Activated naive CD8-positive, alpha-beta T cell (primary cell): ENCODE results near the gene DKK2.
A peak's percentile ranks its signal among the peaks of the same experiment; 100 is the strongest.

ENCODE experiments used
- H3K27ac Mint-ChIP-seq: one replicate; pipeline ENCODE4 v1.8.0; 2021; ENCODE audit warnings: mixed read lengths
- H3K27me3 Mint-ChIP-seq: one replicate; pipeline ENCODE4 v1.8.0; 2021; ENCODE audit warnings: mixed read lengths
- H3K36me3 Mint-ChIP-seq: one replicate; pipeline ENCODE4 v1.8.0; 2021; ENCODE audit warnings: mixed read lengths
- H3K4me1 Mint-ChIP-seq: one replicate; pipeline ENCODE4 v1.8.0; 2021; ENCODE audit warnings: low read depth, mixed read lengths
- H3K4me3 Mint-ChIP-seq: one replicate; pipeline ENCODE4 v1.8.0; 2021; ENCODE audit warnings: mild to moderate bottlenecking, mixed read lengths
- H3K9me3 Mint-ChIP-seq: one replicate; pipeline ENCODE4 v1.8.0; 2021; ENCODE audit warnings: low read depth, mixed read lengths

The DKK2 gene

DNA sequence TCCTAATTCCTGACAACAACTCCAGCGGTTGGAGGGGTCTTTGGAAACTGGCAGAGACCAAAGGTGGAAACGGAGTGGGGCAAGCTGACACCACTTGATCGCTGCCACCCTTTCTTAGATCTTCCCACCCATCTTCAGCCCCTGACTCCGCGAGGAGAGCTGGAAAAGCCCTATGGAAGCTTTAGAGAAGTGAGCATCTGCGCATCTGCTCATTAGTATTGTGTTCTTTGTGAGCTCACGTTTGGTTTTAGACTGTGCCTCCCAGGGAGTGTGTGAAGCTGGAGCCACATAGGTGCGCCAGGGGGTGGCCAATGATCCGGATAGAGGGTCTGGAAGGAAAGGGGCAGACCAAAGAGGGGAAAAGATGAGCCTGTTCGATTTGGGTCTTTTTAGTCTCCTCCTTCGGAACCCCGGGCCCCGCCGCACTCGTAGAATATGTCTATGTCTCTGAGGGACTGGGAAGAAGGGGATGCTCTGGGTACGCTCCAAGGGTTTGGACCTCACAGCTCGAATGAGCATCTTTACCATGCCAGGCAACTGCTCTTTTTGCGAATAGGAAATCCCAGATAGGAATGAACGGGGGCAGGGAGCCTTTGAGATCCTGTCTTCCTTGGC, 578 bp upstream of the DKK2 start:
- H3K36me3 Mint-ChIP-seq: no peaks in the 10 kb centered on the region
- peaks cover 36% of the 10 kb centered on the region for H3K27me3 Mint-ChIP-seq
- no peaks in the 10 kb centered on the region for H3K9me3 Mint-ChIP-seq
- H3K27ac Mint-ChIP-seq: no peak overlapping the region
- peak overlapping the region; percentile 74 for H3K4me3 Mint-ChIP-seq
- H3K4me1 Mint-ChIP-seq: peaks cover 20% of the 10 kb centered on the region

DNA sequence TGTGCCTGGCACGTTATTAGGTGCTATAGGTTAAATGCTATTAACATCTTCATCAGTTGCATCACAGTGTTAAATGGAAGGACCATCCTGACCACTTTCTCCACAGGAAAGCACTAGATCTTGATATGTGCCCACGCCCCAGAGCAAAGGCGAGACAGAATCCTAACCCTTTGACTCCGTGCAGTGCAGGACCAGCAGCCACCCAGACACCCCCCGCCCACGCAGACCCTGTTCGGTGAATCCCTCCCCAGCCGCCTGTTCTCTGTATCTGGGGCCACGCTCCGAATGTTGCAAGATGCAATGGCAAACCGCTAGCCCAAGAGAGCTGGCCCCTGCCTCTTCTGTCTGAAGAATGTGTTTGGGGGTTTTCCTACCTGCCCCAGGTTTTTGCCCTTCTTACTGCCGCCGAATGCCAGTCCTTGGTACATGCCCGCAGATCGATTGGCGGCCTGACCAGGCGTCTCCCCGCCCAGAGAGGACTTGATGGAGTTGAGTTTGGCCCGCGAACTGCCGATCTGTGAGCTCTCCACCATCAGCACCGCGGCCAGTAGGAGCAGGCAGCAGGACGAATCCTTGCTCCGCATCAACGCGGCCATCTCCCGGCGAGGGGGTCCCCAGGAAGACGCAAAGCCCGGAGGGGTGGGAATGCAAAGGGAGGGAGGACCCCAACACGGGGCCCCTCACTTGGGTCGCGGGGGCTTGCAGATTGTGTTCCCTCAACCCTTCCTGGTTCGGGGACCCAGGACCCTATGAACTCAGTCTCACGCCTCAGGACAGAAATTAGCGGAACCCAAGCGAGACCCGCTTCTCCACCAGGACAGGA, 906 bp downstream of the DKK2 start:
- Mint-ChIP-seq H3K36me3 (no peaks in the 10 kb centered on the region), H3K27ac (no peak overlapping the region), H3K4me3 (peak overlapping the region; percentile 74), H3K27me3 (peaks cover 36% of the 10 kb centered on the region), H3K4me1 (peaks cover 20% of the 10 kb centered on the region), H3K9me3 (no peaks in the 10 kb centered on the region)

DNA sequence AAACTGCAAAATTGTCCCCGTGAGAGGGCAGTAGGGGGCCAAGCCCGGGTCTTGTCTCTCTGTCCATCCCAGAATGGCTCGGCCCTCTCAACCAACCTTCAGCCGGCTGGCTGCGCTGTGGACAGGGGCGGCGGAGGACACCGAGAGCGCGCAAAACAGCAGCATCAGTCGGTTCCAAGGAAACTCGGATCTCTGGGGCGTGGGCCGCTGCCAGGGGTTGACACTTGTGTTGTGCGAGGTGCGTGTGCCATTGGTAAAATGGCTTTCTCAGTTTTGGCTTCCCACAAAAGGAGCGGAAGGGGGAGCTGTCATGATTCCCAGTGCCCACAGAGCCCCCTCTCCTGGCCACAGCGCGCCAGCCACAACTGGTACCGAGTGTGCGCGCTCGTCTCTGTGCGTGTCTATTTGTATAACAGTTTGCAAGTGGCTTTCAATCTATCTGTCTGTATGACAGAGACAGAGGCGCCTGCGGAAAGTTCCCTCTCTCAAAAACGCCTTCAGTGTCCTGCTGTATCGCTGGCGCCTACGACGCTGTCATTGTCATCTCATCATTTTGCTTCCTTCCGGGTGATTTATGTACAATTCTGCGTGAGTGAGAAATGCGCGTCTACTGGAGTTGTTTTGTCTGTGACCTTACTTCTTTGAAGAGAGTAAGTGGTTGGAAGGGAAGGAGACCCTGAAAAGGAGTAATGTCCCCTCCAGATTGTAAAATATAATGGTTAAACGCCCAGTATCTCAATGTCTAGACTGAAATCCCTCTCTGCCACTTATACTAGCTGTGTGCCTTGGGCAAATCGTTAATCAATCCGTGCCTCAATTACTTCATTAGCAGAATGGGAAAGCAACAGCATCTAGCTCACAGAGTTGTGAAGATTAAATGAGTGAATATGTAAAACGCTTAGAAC, 1.8 kb downstream of the DKK2 start:
- Mint-ChIP-seq H3K36me3 (no peaks in the 10 kb centered on the region), H3K4me3 (peak overlapping the region; percentile 2), H3K9me3 (no peaks in the 10 kb centered on the region), H3K4me1 (peaks cover 20% of the 10 kb centered on the region), H3K27ac (no peak overlapping the region), H3K27me3 (peaks cover 35% of the 10 kb centered on the region)

DNA sequence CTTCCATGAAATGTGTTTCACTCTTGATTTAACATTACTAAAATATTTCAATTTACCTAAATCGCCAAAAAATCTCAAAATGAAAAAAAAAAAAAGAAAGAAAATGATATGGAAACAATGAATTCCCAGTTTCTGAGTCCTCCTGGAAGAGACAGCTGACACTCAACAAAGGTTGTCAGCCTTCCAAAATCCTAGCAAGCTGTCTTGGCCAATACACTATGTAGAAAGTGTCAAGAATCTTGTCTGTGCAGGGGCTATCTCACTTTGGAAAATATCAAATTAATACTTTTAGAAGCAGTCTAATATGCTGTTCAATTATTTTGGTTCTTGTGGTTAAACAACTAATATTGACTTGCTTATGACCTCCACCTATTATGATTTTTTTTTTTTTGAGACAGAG, 8.7 kb downstream of the DKK2 start:
- peaks cover 3% of the 10 kb centered on the region for H3K27me3 Mint-ChIP-seq
- H3K9me3 Mint-ChIP-seq: peaks cover 14% of the 10 kb centered on the region
- no peak overlapping the region for H3K4me3 Mint-ChIP-seq
- H3K4me1 Mint-ChIP-seq: no peaks in the 10 kb centered on the region
- H3K27ac Mint-ChIP-seq: no peak overlapping the region
- no peaks in the 10 kb centered on the region for H3K36me3 Mint-ChIP-seq

DNA sequence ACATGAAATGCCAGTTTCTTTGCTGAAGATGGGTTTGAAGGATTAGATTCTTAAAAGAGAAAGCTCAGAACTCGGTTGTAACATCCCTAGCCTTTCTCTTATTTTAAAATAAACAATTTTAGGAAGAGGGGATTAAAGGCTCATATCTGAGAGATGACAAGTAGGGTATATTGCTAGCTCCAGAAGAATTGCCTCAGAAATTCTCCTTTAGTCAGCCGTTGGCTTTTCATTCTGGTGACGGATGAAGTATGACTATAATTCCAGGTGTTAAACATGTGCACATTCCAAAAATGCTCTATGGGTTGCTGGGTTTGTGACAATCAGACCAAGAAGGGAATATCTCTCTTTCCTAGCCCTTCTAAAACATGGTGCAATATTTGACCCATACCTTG, 17.8 kb downstream of the DKK2 start:
- no peaks in the 10 kb centered on the region for H3K4me1 Mint-ChIP-seq
- peaks cover 1% of the 10 kb centered on the region for H3K27me3 Mint-ChIP-seq
- no peak overlapping the region for H3K4me3 Mint-ChIP-seq
- H3K36me3 Mint-ChIP-seq: no peaks in the 10 kb centered on the region
- H3K9me3 Mint-ChIP-seq: no peaks in the 10 kb centered on the region
- no peak overlapping the region for H3K27ac Mint-ChIP-seq

DNA sequence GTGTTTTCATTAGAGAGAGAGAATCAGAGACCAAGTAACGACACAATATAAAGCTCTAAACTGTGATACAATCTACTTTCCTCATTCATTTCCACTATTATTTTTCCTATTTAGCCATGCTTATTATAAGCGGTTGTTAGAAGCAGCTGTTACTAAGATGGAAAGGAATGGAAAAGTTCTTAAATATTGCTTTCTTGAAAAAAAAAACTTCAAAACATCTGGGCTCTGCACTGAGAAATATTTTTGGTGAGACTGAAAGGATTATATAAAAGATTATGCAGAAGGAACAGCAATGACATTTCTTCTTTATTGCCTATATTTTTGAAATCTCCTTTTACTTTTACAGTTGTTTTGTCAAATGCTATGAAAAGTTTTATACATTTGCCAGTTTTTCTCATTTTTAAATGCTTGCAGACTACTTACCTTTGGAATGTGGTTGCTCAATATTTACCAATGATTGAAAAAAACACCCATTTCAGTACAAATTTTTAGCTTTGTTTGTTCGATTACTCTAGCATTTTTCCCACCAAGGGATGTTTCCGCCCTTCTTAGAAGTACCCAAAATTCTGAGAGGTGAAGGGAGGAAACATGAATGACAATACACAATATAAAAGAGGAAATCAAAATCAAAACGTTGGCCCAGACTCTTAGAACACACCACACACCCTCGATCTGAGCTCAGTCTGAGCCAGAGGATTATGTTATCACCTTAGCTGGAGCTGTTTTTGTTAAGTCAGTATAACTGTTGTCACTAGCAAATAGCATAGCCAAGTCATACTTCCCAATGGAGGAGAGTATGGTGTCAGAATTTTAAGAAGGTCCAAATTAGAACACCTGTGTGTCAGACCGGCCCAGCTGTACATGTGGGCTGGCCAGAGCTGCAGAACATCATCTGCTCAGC, 18.4 kb downstream of the DKK2 start:
- Mint-ChIP-seq H3K27ac (no peak overlapping the region), H3K27me3 (peaks cover 1% of the 10 kb centered on the region), H3K9me3 (no peaks in the 10 kb centered on the region), H3K4me3 (no peak overlapping the region), H3K36me3 (no peaks in the 10 kb centered on the region), H3K4me1 (no peaks in the 10 kb centered on the region)

DNA sequence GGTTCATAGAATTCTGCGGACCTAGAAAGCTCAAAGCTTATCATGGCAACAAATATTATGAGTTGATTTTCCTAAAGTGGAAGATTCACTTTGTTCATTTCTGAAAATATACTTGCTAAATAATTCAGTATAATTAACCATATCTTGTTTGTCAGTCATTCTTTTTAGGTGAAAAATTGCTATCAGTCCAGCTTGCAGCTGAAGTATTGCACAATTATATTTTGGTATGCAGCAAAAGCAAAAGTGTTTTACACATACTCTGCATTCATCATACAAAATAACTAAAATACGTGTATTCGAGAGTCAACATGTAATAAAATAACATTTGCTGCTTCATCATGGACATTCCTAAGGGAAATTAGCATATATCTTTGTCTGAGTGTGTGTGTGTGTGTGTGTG, 24.8 kb downstream of the DKK2 start:
- Mint-ChIP-seq H3K27ac (no peak overlapping the region), H3K9me3 (no peaks in the 10 kb centered on the region), H3K4me3 (no peak overlapping the region), H3K4me1 (no peaks in the 10 kb centered on the region), H3K36me3 (no peaks in the 10 kb centered on the region), H3K27me3 (peaks cover 4% of the 10 kb centered on the region)

DNA sequence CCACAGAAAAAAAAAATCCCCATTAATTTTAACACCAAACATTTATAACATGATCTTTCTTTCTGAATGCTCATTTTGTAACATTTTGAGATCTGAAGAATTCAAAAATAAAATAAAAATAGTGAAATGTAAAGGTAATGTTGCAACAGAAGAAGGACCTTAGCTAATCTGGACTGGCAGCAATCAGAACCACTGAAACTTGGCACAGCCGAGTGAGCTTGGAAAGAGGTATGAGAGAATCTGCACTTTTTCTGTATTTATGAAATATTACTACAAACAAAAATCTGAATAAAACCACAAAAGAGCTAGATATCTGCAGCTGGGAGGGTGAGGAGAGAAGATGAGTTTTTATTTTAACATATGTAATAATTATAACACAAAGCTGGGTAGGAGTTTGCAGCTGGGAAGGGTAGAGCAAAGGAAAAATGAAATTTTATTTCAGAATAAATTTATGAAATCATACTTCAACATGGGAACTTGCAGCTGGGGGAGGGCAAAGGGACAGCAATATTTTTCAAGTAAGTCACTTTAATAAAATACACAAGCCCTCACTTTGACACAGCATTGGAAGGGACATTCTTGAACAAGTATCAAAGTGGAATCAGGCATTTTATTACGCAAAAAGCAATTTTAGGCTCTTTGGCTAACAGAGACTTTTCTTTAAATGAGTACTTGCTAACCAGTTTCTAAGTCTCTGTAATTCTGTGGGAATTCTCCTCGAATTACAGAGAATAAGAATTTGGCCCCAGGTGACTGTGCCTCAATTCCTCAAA, 26.7 kb downstream of the DKK2 start:
- Mint-ChIP-seq H3K36me3 (no peaks in the 10 kb centered on the region), H3K4me1 (no peaks in the 10 kb centered on the region), H3K27ac (no peak overlapping the region), H3K27me3 (peaks cover 4% of the 10 kb centered on the region), H3K9me3 (no peaks in the 10 kb centered on the region), H3K4me3 (no peak overlapping the region)

DNA sequence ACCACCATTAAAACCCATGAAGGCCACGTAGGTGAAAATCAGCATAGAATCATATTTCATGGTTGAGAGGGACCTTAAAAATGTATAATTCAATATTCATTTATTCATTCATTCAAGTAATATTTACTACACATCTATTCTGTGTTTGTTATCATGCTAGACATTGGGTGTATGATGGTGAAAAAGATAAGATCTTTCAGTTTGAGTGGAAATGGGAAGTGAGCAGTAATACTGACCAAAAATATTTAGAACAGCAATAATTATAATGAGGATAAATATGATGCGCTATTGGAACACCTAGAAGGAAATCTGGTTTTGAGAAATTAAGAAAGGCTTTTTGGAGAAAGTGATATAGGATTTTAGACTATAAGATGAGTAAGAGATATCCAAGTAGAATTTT, 28.0 kb downstream of the DKK2 start:
- H3K27me3 Mint-ChIP-seq: peaks cover 4% of the 10 kb centered on the region
- H3K9me3 Mint-ChIP-seq: no peaks in the 10 kb centered on the region
- no peaks in the 10 kb centered on the region for H3K4me1 Mint-ChIP-seq
- H3K4me3 Mint-ChIP-seq: no peak overlapping the region
- H3K27ac Mint-ChIP-seq: no peak overlapping the region
- no peaks in the 10 kb centered on the region for H3K36me3 Mint-ChIP-seq

DNA sequence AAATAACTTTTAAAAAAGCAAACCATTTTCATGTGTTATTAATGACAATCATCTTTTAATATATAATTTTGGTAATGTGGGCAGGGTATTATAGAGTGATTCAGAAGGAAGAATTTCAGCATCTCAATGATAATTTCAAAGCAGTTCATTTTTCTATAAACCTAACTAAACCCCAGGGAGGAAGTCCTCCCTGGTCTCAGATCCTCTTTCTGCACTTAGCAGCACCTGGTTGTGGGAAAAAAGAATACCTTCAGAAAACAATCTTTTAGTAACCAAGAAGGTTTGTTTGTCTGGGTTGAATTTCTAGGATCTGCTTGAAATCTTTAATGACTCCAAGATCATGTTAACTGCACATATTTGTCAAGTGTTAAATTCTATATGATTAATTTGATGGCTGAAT, 29.9 kb downstream of the DKK2 start:
- Mint-ChIP-seq H3K36me3 (no peaks in the 10 kb centered on the region), H3K27ac (no peak overlapping the region), H3K27me3 (peaks cover 2% of the 10 kb centered on the region), H3K4me3 (no peak overlapping the region), H3K9me3 (no peaks in the 10 kb centered on the region), H3K4me1 (no peaks in the 10 kb centered on the region)

DNA sequence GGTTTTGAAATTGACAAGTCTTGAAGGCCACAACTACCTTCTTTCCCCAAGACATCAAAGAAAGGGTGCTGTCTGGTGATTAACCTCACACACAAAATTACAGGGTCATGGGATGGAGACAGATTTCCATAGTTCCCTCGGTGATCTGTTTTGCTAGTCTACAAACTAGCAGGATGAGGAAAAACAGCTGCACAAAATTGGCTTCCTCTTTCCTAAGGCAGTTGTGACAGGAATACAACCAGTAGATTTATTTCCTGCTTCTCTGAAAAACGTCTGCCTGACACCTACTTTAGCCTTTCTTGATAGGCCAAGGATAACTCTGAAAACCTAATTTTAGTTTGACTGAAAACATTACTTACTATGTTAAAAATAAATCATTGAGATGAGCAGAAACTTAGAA, 39.6 kb downstream of the DKK2 start:
- H3K9me3 Mint-ChIP-seq: no peaks in the 10 kb centered on the region
- H3K4me3 Mint-ChIP-seq: no peak overlapping the region
- peaks cover 6% of the 10 kb centered on the region for H3K27me3 Mint-ChIP-seq
- no peak overlapping the region for H3K27ac Mint-ChIP-seq
- H3K4me1 Mint-ChIP-seq: no peaks in the 10 kb centered on the region
- H3K36me3 Mint-ChIP-seq: no peaks in the 10 kb centered on the region

DNA sequence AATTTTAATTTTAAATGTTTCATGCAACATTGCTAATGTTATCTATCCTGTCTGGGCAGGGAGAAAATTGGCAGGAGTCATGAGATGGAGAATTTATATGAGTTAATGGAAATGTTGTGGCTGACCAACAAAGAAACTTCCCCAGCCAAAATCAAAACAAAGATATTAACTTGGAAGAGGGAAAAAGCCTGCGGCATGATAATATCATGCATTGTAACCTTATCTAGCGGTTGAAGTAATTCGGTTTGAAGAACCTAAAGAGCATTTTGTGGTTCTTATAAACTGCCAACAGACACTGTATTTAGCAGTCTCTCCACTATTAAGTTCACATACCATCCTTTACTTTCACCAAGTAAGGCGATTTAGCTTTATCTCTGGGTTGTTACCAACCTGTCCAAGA, 42.3 kb downstream of the DKK2 start:
- no peaks in the 10 kb centered on the region for H3K4me1 Mint-ChIP-seq
- H3K4me3 Mint-ChIP-seq: no peak overlapping the region
- peaks cover 6% of the 10 kb centered on the region for H3K27me3 Mint-ChIP-seq
- H3K36me3 Mint-ChIP-seq: no peaks in the 10 kb centered on the region
- H3K27ac Mint-ChIP-seq: no peak overlapping the region
- H3K9me3 Mint-ChIP-seq: no peaks in the 10 kb centered on the region

DNA sequence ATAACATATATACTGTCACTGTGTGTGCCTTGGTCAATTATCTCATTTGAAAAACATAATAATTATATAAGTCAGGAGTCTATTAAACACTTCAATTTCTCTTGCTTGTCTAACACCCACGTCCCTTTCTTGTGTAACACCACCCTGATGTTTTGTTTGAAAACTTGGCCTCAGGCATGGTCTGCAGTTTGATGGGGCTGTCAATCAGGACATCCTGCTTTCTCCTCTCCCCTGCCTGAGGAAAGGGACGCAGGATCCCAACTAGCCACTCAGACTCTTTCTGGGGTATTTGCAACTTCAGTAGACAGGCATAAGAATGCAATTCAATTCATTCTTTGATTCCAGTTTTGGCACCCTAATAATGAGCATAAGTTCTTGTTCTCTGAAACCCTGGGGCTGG, 48.8 kb downstream of the DKK2 start:
- no peak overlapping the region for H3K4me3 Mint-ChIP-seq
- peaks cover 1% of the 10 kb centered on the region for H3K27me3 Mint-ChIP-seq
- no peaks in the 10 kb centered on the region for H3K4me1 Mint-ChIP-seq
- no peak overlapping the region for H3K27ac Mint-ChIP-seq
- no peaks in the 10 kb centered on the region for H3K36me3 Mint-ChIP-seq
- H3K9me3 Mint-ChIP-seq: no peaks in the 10 kb centered on the region

DNA sequence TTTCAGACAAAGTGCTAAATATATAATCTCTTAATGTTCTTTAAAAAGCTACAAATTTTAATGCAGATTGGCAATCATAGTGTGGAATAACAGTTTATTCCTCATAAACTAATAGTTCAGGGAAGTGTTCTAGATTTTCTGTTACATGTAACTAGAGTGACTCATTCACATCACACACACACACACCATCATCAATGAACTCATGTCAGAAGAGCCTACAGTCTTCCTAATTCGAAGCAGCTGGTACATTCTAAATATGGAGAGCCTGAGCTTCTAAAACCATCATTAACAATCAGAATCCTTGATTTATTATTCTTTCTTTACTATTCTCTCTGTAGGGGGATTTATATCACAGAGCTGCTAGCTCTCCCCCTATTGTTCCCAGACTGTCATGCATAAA, 49.6 kb downstream of the DKK2 start:
- Mint-ChIP-seq H3K9me3 (no peaks in the 10 kb centered on the region), H3K36me3 (no peaks in the 10 kb centered on the region), H3K27me3 (no peaks in the 10 kb centered on the region), H3K27ac (no peak overlapping the region), H3K4me1 (no peaks in the 10 kb centered on the region), H3K4me3 (no peak overlapping the region)
